NCI-H510A (cell line): ENCODE data around the gene HSPB6.

Experiments used
- DNase-seq: peaks from one replicate; lab custom pipeline; 2025; lab: John Stamatoyannopoulos, UW

HSPB6 gene

GRCh38 chr19:35745328-35746086, 11.3 kb downstream of the HSPB6 start, which contains the start of the genes PSENEN and U2AF1L4:
Gene PSENEN, plus strand, starts transcription at chr19:35745651. Its CDS starts 280 bp downstream, at chr19:35745931.
Gene U2AF1L4, minus strand, starts transcription at chr19:35745418. Its CDS starts 27 bp downstream, at chr19:35745391.
- DNase-seq: peak; percentile 96

DNA sequence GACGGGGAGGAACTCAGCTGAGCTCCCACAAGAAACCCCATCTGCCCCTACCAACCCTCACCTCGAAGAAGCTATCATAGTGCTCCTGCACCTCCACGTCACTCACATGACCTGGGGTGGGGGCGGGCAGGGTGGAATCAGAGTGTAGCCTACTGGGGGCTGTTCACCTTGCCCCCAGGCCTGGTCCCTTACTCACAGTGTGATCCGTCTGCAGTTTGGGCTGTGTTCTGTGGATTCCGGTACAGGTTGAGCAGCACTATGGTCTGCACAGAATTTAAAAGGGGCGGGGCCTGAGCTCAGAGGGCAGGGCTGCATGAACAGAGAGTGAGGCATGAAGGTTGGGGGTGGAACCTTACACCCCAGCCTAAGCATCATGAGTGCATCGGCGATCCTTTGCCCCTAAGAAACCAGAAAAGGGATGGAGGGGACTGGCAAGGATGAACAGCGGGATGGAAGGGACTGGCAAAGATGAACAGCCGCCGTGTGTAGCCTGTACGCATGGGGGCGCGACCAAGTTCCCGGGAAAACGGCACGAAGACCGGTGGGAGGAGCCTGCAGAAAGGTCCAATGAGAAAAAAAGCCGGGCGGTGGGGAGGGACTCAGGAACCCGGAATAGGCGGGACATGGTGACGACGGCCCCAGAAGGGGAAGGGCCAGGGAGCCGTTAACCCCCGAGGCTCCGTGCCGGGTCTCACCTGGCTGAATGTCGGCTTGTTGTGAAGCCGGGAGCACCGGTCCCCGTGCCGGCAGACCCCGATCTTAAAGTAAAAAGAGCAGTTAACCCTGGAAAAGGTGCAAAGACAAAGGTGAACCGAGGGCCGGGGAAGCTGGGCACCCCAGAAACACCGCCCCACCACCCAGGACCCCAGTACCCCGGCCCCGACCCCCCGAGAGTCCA, 12.2 kb downstream of the HSPB6 start:
- peak; percentile 89 for DNase-seq

GRCh38 chr19:35743640-35744429, 13.0 kb downstream of the HSPB6 start:
- no peak for DNase-seq

DNA sequence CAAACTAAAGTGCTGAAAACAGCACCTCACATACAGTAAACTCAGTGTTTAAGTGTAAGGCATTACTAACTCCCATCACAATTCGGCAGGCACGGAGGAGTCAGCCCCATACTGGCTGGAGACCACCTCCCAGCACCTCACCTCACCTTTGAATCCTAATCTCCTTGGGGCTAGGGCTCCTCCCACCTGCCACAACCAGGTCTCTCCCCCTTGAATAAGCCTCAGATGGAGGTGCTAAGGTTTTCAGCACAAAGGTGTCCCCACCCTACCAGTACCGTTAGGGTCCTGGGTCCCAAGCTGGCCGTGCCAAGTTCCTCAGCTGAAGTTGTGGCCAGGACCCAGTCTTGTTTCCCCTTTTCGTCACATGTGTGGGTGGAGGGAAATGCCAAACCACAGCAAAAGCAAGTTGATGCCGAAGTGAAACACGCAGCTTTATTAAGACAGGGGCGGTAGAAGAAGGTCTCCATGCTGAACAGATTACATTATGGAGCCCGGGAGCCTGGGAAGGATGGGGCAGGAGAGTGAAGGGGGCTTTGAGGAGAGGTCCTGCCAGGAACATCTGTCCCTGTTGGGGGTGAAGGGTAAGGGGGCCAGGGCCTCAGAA, 14.6 kb downstream of the HSPB6 start, which contains the start of gene IGFLR1:
Gene IGFLR1, minus strand, starts transcription at position 332 of the 604 bp plus-strand sequence. CDS start 1,272 bp downstream, outside the sequence.
- no peak for DNase-seq

DNA sequence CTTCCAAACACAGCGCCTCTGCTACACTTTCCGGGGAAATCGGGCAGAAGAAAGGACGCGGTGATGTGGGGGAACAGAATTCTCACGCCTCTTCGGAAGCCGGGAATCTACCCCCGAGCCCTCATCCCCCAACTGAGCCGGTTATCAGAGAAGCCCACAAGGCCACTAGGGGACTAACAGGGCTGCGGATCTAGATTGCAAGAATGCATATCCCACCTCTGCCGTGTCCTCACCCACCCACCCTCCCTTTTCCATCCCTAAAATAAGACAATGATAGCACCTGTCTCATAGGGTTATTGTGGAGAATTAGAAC, 15.7 kb downstream of the HSPB6 start:
- DNase-seq: no peak

GRCh38 chr19:35740423-35741202, 16.2 kb downstream of the HSPB6 start:
- peak; percentile 98 for DNase-seq

DNA sequence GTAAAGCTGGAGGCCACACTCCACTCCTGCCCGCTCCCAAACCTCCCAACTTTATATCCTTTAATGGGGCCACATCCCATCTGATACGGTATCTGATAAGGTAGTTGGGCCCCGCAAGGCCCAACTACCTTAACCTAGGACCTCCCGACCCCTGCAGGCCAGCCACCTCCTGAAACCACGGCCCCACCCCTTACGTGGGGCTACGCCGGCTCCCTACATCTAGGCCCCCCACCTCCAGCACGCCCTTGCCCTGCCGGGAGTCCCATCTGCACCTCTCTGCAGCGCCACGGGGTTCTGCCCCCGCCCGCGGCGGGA, 16.8 kb downstream of the HSPB6 start:
- DNase-seq: no peak

- no peak for DNase-seq
Measured at GRCh38 chr19:35739275-35740107, 17.3 kb downstream of the HSPB6 start.

DNA sequence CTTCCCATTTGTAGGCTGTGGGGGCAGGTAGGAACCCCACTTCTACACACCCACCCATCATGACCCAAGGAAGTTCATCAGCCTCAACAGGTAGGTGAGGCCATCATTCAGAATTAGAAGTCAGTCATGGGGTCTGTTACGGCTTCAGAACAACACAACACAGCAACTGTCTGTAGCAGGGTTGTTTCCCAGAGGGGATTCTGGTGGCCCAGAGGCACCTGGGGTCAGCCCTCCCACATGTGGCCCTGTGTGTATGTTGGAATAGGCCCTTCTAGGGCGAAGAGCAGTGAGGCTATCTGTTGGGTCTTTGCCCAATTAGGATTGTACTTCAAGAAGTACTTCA, 18.0 kb downstream of the HSPB6 start:
- DNase-seq: no peak

- DNase-seq: no peak
Measured at GRCh38 chr19:35738021-35738886, 18.6 kb downstream of the HSPB6 start.

DNA sequence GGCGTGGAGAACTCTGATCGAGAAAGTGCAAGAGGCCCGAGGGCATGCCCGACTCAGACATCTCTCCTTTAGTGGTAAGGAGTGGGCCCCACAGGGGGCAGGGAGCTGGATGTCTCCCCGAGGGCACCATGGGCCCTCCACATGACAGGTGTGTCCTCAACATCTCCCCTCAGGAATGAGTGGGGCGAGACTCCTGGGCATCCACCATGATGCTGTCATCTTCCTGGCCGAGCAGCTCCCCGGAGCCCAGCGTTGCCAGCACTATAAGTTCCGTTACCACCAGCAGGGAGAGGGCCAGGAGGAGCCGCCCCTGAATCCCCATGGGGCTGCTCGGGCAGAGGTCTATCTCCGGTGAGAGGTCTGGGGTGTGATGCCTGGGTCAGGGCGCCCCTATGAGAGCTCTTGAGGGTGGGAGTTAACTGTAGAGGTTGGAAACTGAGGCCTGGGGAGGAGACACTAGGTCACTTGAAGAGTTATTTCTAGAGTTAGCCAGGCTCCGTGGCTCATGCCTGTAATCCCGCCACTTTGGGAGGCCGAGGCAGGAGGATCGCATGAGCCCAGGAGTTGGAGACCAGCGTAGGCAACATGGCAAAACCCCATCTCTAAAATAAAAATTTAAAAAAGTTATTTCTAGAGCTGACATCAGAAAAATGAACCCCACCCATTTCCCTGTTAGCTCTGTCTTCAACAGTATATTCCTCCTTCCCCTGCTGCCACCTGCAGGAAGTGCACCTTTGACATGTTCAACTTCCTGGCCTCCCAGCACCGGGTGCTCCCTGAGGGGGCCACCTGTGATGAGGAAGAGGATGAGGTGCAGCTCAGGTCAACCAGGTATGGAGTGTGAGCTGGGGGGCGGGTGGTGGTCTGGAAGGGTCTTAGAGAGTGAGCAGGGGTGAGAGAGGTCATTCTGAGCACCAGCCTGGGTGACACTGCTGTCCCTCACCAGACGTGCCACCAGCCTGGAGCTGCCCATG, 19.6 kb downstream of the HSPB6 start:
- DNase-seq: no peak

DNA sequence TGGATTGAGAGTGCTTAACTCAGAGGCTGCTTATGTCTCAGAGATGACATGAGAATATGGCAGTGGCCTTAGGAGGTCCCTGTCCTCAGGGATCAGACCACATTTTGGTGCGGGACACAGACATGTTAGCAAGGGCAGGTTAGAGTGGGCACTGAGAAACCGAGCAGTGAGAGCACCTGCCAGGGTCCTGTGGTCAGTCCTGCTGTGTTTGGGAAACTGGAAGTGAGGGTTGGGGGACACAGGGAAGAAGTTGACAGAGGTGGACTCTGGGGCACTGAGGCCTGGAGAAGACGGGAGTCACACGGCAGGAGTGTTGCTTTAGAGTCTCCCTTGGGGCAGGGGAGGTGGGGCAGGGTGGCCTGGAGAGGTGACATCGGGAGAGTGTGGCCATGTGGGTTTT, 21.9 kb downstream of the HSPB6 start:
- no peak for DNase-seq

DNA sequence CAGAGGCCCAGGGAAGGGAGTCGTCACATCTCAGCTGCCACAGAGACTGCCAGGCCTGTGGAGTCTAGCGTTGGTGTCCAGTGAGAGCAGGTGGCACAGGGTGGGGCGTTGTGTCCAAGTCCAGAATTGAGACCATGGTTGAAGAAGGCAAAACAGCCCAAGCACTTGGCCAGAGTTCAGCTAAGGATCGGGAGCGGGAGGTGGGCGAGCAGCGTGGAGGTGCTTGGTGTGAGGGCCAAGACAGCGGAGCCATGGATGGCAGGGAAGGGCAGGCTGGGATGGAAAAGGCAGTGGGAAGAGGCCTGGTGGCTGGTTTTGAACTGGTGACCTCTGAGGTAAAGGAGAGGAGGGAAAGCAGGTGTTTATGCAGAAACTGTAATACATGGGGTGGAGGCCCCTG, 22.6 kb downstream of the HSPB6 start:
- no peak for DNase-seq

DNA sequence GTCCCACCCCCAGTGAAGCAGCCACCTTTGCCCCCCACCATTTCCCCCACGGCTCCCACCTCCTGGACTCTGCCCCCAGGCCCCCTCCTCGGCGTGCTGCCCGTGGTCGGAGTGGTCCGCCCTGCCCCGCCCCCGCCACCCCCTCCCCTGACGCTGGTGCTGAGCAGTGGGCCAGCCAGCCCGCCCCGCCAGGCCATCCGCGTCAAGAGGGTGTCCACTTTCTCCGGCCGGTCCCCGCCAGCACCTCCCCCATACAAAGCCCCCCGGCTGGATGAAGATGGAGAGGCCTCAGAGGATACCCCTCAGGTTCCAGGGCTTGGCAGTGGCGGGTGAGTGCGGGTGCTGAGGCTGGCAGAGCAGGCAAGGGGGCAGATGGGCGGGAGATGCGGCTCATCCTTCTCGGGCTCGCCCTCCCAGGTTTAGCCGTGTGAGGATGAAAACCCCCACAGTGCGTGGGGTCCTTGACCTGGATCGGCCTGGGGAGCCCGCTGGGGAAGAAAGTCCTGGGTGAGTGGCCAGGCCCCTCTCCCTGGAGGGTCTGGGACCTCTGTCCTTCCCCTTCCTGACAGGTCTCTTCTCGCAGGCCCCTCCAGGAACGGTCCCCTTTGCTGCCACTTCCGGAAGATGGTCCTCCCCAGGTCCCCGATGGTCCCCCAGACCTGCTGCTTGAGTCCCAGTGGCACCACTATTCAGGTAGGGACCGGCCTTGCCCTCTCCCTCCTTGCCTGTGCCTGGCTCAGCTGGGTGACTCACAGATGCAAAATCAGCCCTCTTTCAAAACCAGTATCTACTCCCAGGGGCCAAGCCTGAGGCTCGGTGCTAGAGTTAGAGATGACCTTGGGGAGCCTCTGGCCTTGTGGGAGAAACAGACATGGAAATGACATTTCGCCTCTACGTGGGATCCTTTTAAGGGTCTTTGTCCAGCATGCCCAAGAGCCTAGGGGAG, 23.4 kb downstream of the HSPB6 start:
- no peak for DNase-seq

DNA sequence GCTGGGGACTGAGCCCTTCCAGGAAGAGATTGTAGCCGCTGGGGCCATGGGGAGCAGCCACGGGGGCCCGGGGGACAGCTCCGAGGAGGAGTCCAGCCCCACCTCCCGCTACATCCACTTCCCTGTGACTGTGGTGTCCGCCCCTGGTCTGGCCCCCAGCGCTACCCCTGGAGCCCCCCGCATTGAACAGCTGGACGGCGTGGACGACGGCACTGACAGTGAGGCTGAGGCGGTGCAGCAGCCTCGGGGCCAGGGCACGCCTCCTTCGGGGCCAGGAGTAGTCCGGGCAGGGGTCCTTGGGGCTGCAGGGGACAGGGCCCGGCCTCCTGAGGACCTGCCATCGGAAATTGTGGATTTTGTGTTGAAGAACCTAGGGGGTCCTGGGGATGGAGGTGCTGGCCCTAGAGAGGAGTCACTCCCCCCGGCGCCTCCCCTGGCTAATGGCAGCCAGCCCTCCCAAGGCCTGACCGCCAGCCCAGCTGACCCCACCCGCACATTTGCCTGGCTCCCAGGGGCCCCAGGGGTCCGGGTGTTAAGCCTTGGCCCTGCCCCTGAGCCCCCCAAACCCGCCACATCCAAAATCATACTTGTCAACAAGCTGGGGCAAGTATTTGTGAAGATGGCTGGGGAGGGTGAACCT, 24.2 kb downstream of the HSPB6 start:
- DNase-seq: no peak

DNA sequence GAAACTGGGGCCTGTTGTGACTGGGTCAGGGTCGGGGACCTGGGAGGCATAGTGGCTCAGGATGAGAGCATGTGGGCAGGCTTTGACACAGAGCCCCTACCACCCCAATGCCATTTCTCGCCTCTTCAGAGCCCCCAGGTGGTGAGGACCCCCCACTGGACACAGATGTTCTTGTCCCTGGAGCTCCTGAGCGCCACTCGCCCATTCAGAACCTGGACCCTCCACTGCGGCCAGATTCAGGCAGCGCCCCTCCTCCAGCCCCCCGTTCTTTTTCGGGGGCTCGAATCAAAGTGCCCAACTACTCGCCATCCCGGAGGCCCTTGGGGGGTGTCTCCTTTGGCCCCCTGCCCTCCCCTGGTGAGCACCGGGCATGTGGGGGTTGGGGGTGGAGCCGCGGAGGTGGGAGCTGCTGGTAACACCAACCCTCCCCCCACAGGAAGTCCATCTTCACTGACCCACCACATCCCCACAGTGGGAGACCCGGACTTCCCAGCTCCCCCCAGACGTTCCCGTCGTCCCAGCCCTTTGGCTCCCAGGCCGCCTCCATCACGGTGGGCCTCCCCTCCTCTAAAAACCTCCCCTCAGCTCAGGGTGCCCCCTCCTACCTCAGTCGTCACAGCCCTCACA, 24.9 kb downstream of the HSPB6 start:
- DNase-seq: no peak
